Measurements from ENCODE around the gene EDA2R. TPM values are rescaled to one million over a fixed set of nuclear protein-coding genes. Genes with fewer than 3 reads are reported as not detected.

Gene EDA2R
- total RNA-seq, 1 donor, result 13.4 TPM

GRCh38 chrX:66633541-66633940, 5.3 kb downstream of the EDA2R start:
- Histone ChIP-seq H4K20me1 (ENCODE audit: insufficient read depth, low read length) (no peaks in the 10 kb centered on the region), H3K4me1 (ENCODE audit: insufficient read depth, low read length) (peaks cover 26% of the 10 kb centered on the region), H2AFZ (ENCODE audit: low read length) (no peak overlapping the region), H3K79me2 (ENCODE audit: insufficient read depth, low read length) (peaks cover 40% of the 10 kb centered on the region), H3K27me3 (ENCODE audit: insufficient read depth, low read length) (no peaks in the 10 kb centered on the region), H3K4me3 (ENCODE audit: insufficient read depth, low read length) (no peak overlapping the region), H3K36me3 (ENCODE audit: insufficient read depth, low read length) (no peaks in the 10 kb centered on the region), H3K27ac (ENCODE audit: low read depth, low read length) (peak overlapping the region; percentile 64), H3K4me2 (ENCODE audit: insufficient read depth, low read length) (peak overlapping the region; percentile 35), H3K9me3 (ENCODE audit: low read depth, low read length) (no peaks in the 10 kb centered on the region)
- peak; percentile 29 for DNase-seq (ENCODE audit: insufficient read length, low spot score, missing footprints)
- no peak for TF ChIP-seq CTCF (IDR thresholded peaks at IDR 0.05; ENCODE audit: extremely low read depth, low read depth, low read length)

GRCh38 chrX:66632981-66633380, 5.9 kb downstream of the EDA2R start:
- H3K4me3 ChIP-seq (ENCODE audit: insufficient read depth, low read length), result no peak overlapping the region
- no peaks in the 10 kb centered on the region for H4K20me1 ChIP-seq (ENCODE audit: insufficient read depth, low read length)
- H3K27me3 ChIP-seq (ENCODE audit: insufficient read depth, low read length), result no peaks in the 10 kb centered on the region
- no peaks in the 10 kb centered on the region for H3K9me3 ChIP-seq (ENCODE audit: low read depth, low read length)
- peak overlapping the region; percentile 35 for H3K4me2 ChIP-seq (ENCODE audit: insufficient read depth, low read length)
- no peak for TF ChIP-seq CTCF (IDR thresholded peaks at IDR 0.05; ENCODE audit: extremely low read depth, low read depth, low read length)
- no peak for DNase-seq (ENCODE audit: insufficient read length, low spot score, missing footprints)
- peak overlapping the region; percentile 64 for H3K27ac ChIP-seq (ENCODE audit: low read depth, low read length)
- H3K79me2 ChIP-seq (ENCODE audit: insufficient read depth, low read length), result peaks cover 44% of the 10 kb centered on the region
- peaks cover 26% of the 10 kb centered on the region for H3K4me1 ChIP-seq (ENCODE audit: insufficient read depth, low read length)
- no peak overlapping the region for H2AFZ ChIP-seq (ENCODE audit: low read length)
- no peaks in the 10 kb centered on the region for H3K36me3 ChIP-seq (ENCODE audit: insufficient read depth, low read length)

GRCh38 chrX:66632473-66632872, 6.4 kb downstream of the EDA2R start:
- DNase-seq (ENCODE audit: insufficient read length, low spot score, missing footprints), result no peak
- peaks cover 49% of the 10 kb centered on the region for H3K79me2 ChIP-seq (ENCODE audit: insufficient read depth, low read length)
- no peak overlapping the region for H2AFZ ChIP-seq (ENCODE audit: low read length)
- peak overlapping the region; percentile 4 for H3K4me2 ChIP-seq (ENCODE audit: insufficient read depth, low read length)
- H4K20me1 ChIP-seq (ENCODE audit: insufficient read depth, low read length), result no peaks in the 10 kb centered on the region
- no peaks in the 10 kb centered on the region for H3K27me3 ChIP-seq (ENCODE audit: insufficient read depth, low read length)
- H3K27ac ChIP-seq (ENCODE audit: low read depth, low read length), result peak overlapping the region; percentile 64
- no peak overlapping the region for H3K4me3 ChIP-seq (ENCODE audit: insufficient read depth, low read length)
- H3K9me3 ChIP-seq (ENCODE audit: low read depth, low read length), result no peaks in the 10 kb centered on the region
- peaks cover 26% of the 10 kb centered on the region for H3K4me1 ChIP-seq (ENCODE audit: insufficient read depth, low read length)
- H3K36me3 ChIP-seq (ENCODE audit: insufficient read depth, low read length), result no peaks in the 10 kb centered on the region
- no peak for TF ChIP-seq CTCF (IDR thresholded peaks at IDR 0.05; ENCODE audit: extremely low read depth, low read depth, low read length)

GRCh38 chrX:66625525-66625924, 13.4 kb downstream of the EDA2R start:
- TF ChIP-seq CTCF (IDR thresholded peaks at IDR 0.05; ENCODE audit: extremely low read depth, low read depth, low read length), result no peak

More at GRCh38 chrX:66625525-66625924, 13.4 kb downstream of the EDA2R start:
- Histone ChIP-seq H3K4me2 (ENCODE audit: insufficient read depth, low read length) (no peak overlapping the region), H3K4me3 (ENCODE audit: insufficient read depth, low read length) (no peak overlapping the region), H3K9me3 (ENCODE audit: low read depth, low read length) (no peaks in the 10 kb centered on the region), H2AFZ (ENCODE audit: low read length) (no peak overlapping the region), H4K20me1 (ENCODE audit: insufficient read depth, low read length) (peaks cover 3% of the 10 kb centered on the region), H3K79me2 (ENCODE audit: insufficient read depth, low read length) (peaks cover 62% of the 10 kb centered on the region), H3K27me3 (ENCODE audit: insufficient read depth, low read length) (no peaks in the 10 kb centered on the region), H3K27ac (ENCODE audit: low read depth, low read length) (no peak overlapping the region), H3K4me1 (ENCODE audit: insufficient read depth, low read length) (no peaks in the 10 kb centered on the region), H3K36me3 (ENCODE audit: insufficient read depth, low read length) (no peaks in the 10 kb centered on the region)
- no peak for DNase-seq (ENCODE audit: insufficient read length, low spot score, missing footprints)

Measured in osteoblast (primary cell).